Upper lobe of right lung (tissue), 1 donor: ENCODE data around the gene KLRG1. TPM values are rescaled to one million over a fixed set of nuclear protein-coding genes. Genes with fewer than 3 reads are reported as not detected.

Experiments used
- ATAC-seq: fragments of 200-7000 bp; cut with Tn5 transposase; one replicate; pipeline ENCODE4 v1.9.1; 2020; ENCODE audit warnings: mild to moderate bottlenecking, moderate library complexity
- DNase-seq: peaks from one replicate; pipeline ENCODE4 v3.0.0-alpha.2; 2020
- H3K27ac ChIP-seq: fragments of 200-600 bp; one replicate; pipeline ENCODE4 v1.8.0; 2022
- H3K27me3 ChIP-seq: fragments of 200-600 bp; one replicate; pipeline ENCODE4 v1.8.0; 2022; ENCODE audit warnings: mild to moderate bottlenecking
- H3K36me3 ChIP-seq: fragments of 200-600 bp; one replicate; pipeline ENCODE4 v1.8.0; 2022
- H3K4me1 ChIP-seq: fragments of 200-600 bp; one replicate; pipeline ENCODE4 v1.8.0; 2022
- H3K4me3 ChIP-seq: fragments of 200-600 bp; one replicate; pipeline ENCODE4 v1.8.0; 2022; ENCODE audit warnings: mild to moderate bottlenecking
- H3K9me3 ChIP-seq: fragments of 200-600 bp; one replicate; pipeline ENCODE4 v1.8.0; 2022
- intact Hi-C: fragments of 100-400 bp; cut with DNase I; formaldehyde crosslinking; loops from one replicate; pipeline ENCODE4 v1.11.0; 2022
- total RNA-seq: library from RNA; stranded (reverse); fragmentation: NEBNext Ultra II Directional; extraction: Animal tissue kit (Norgen Biotek cat#: 25700); gene quantifications from one replicate; pipeline ENCODE4 v1.2.1, GENCODE V29; 2021
- TF ChIP-seq, protein P1 (sequence below): fragments of 200-600 bp; IDR thresholded peaks from one replicate; pipeline ENCODE4 v1.8.0; 2022; ENCODE audit warnings: antibody characterized with exemption
- donor health status: DM: no; HTN: yes; CAD: no; lungs with severe emphysema.

Gene KLRG1
- total RNA-seq, 1 donor from 2014 or later, result 3.3 TPM

DNA sequence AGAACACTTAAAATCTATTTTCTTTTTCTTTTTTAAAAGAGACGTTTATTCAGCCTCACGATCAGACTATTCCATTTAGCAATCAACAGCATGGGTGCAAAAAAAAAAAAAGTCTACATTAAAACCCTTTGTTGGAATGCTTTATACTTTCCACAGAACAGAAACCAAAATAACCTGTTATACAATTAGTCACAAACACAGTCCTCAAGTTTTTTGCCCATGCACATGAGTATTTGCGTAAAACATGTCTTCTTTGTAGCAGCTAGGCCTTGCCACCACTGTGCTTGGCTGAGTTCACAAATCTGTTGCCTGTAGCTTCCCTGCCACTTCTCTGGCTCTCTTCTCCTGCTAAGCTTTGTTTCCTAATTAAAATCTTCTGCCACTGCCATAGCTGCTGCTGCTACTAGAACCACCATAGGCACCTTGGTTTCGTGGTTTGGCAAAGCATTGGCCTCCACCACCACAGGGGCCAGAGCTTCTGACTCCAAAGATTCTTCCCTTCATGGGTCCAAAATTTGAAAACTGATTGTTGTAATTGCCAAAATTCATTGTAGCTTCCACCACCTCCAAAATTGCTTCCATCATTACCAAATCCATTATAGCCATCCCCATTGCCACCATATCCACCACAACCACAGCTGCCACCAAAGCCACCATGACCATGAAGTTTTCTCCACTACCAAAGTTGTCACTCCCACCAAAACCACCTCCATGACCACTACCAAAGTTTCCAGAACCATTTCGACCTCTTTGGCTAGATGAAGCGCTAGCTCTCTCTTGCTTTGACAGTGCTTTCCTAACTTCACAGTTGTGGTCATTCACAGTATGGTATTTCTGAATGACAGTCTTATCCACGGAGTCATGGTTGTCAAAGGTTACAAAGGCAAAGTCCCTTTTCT is 38.1 kb downstream of the KLRG1 start:
- no peak overlapping the region for H3K4me3 ChIP-seq
- TF ChIP-seq, protein P1, sequence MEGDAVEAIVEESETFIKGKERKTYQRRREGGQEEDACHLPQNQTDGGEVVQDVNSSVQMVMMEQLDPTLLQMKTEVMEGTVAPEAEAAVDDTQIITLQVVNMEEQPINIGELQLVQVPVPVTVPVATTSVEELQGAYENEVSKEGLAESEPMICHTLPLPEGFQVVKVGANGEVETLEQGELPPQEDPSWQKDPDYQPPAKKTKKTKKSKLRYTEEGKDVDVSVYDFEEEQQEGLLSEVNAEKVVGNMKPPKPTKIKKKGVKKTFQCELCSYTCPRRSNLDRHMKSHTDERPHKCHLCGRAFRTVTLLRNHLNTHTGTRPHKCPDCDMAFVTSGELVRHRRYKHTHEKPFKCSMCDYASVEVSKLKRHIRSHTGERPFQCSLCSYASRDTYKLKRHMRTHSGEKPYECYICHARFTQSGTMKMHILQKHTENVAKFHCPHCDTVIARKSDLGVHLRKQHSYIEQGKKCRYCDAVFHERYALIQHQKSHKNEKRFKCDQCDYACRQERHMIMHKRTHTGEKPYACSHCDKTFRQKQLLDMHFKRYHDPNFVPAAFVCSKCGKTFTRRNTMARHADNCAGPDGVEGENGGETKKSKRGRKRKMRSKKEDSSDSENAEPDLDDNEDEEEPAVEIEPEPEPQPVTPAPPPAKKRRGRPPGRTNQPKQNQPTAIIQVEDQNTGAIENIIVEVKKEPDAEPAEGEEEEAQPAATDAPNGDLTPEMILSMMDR, result no peak
- H3K27ac ChIP-seq, result no peak overlapping the region
- no peaks in the 10 kb centered on the region for H3K27me3 ChIP-seq
- ATAC-seq, result no peak
- no peaks in the 10 kb centered on the region for H3K36me3 ChIP-seq
- intact Hi-C loops, result no loop called here
- H3K9me3 ChIP-seq, result no peaks in the 10 kb centered on the region
- DNase-seq, result no peak
- peaks cover 4% of the 10 kb centered on the region for H3K4me1 ChIP-seq

DNA sequence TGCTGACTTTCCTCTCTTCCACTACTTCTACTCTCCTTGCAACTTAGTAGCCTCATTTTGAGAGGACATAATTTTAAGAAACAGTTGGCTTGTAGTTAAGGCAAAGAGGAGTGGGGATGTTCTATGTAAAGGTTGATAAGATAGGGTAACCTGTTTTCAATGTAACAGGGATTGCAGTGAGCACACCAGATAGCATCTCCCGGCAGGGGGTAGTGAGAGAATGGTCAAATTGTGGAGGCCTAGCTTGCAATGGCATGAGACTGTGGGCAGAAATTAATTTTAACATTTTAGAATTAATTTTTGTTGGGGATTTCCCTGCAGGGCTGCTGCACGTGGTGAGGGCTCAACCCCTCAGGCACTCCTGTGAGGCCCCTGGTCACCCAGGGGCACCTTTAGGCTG is 41.4 kb downstream of the KLRG1 start:
- Histone ChIP-seq H3K27ac (no peak overlapping the region), H3K36me3 (no peaks in the 10 kb centered on the region), H3K4me1 (no peaks in the 10 kb centered on the region), H3K9me3 (no peaks in the 10 kb centered on the region), H3K27me3 (no peaks in the 10 kb centered on the region), H3K4me3 (no peak overlapping the region)
- DNase-seq, result no peak
- intact Hi-C loops, result loop anchor here (10.0 kb wide), 1 partner anchor 76 kb away; no protein-coding TSS in a partner anchor
- no peak for ATAC-seq
- TF ChIP-seq, protein P1, result no peak

DNA sequence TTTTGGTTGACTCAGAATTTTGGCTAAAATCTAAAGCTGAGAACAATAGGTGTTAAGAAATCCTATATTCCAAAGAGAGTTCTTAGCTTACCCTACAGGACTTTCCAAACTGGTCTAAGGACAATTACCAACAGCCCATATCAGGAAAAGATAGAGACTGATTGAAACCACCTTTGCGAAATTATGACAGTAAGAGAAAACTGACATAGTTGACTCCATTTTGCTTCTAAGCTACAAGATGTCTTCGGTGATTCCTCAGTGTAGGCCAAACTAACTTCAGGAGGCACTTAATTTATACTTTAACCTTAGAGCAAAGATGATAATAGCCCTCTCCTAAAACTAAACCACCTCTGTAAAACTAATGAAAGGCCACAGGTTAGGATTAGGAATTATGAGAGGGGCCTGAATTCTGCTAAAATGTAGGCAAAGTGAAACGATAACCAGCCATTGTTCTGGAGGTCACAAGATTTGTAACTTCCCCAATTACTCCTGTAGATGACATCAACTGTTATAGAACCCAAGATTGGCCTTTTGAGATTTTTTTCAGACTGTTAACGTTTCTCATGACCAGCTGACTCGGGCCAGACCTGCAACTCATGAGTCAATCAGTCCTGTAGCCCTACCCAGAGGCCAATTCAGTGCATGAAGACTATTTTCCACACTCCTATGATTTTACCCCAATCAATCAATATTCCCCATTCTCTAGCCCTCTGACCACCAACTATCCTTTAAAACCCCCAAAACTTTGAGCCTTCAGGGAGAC is 43.0 kb downstream of the KLRG1 start:
- DNase-seq (no peak), ATAC-seq (peak; percentile 74)
- Histone ChIP-seq H3K4me1 (no peaks in the 10 kb centered on the region), H3K4me3 (no peak overlapping the region), H3K36me3 (no peaks in the 10 kb centered on the region), H3K9me3 (no peaks in the 10 kb centered on the region), H3K27me3 (no peaks in the 10 kb centered on the region), H3K27ac (no peak overlapping the region)
- intact Hi-C loops, result loop anchor here (10.0 kb wide), 1 partner anchor 78 kb away; no protein-coding TSS in a partner anchor
- TF ChIP-seq, protein P1, result no peak

DNA sequence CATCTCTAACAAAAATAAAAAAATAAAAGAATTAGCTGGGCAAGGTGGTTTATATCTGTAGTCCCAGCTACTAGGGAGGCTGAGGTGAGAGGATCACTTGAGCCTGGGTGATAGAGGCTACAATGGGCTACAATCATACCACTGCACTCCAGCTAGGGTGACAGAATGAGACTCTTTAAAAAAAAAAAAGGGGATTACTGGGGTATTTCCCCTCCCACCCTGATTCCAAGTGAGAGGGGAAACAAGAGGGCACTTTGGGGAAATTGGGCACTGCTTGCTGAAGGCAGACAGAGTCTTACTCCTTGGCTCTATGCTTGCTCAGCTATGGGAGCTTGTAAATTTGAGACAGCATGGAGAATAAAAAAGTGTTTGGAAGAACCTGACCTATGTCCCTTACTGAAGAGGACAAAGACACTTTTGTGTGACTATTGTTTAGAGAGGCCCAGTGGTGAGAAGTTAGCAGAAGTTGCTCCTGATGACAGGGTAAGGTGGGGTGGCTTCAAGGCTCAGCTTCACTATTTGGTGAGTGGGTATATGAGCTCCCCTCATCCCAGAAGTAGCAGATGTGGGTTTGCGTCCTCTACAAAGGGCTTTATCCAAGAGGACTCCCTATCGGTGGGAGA is 44.0 kb downstream of the KLRG1 start:
- intact Hi-C loops, result loop anchor here (10.0 kb wide), 1 partner anchor 79 kb away; no protein-coding TSS in a partner anchor
- H3K36me3 ChIP-seq, result no peaks in the 10 kb centered on the region
- TF ChIP-seq, protein P1, result no peak
- H3K27ac ChIP-seq, result no peak overlapping the region
- no peaks in the 10 kb centered on the region for H3K4me1 ChIP-seq
- H3K9me3 ChIP-seq, result no peaks in the 10 kb centered on the region
- DNase-seq (no peak), ATAC-seq (no peak)
- no peaks in the 10 kb centered on the region for H3K27me3 ChIP-seq
- H3K4me3 ChIP-seq, result no peak overlapping the region

DNA sequence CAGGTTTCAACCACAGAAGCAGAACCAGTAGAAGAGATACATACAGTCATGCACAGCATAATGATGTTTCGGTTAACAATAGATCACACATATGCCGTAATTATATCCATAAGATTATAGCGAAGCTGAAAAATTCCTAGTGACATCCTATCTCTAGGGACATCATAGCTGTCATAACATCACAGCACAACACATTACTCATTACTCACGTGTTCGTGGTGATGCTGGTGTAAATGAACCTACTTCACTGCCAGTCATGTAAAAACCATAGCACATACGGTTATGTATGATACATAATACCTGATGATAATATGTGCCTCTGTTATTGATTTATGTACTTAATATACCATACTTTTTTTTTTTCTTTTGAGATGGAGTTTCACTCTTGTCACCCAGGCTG is 44.7 kb downstream of the KLRG1 start:
- H3K27ac ChIP-seq, result no peak overlapping the region
- ATAC-seq, result no peak
- no peak overlapping the region for H3K4me3 ChIP-seq
- no peak for DNase-seq
- no peaks in the 10 kb centered on the region for H3K27me3 ChIP-seq
- intact Hi-C loops, result loop anchor here (10.0 kb wide), 1 partner anchor 79 kb away; no protein-coding TSS in a partner anchor
- H3K36me3 ChIP-seq, result no peaks in the 10 kb centered on the region
- no peaks in the 10 kb centered on the region for H3K4me1 ChIP-seq
- H3K9me3 ChIP-seq, result no peaks in the 10 kb centered on the region
- TF ChIP-seq, protein P1, result no peak
